BLaER1 treated with 17β-estradiol and CSF1 and Interleukin-3, amounts not matched to agents 10 nM and 100 nM (cell line): ENCODE results near the gene ADARB2.

Experiments
- H3K27ac ChIP-seq, 11 experiments: shearing (Covaris generic); formaldehyde crosslinking; 2 replicates each; pipeline ENCODE4 v1.8.1; 2022
- H3K27me3 ChIP-seq, 11 experiments: shearing (Covaris generic); formaldehyde crosslinking; 2 replicates each; pipeline ENCODE4 v1.8.1; 2022
- H3K36me3 ChIP-seq, 11 experiments: shearing (Covaris generic); formaldehyde crosslinking; 2 replicates each; pipeline ENCODE4 v1.8.1; 2022
- H3K4me1 ChIP-seq, 10 experiments: shearing (Covaris generic); formaldehyde crosslinking; 2 replicates each; pipeline ENCODE4 v1.8.1; 2022
- H3K4me2 ChIP-seq, 11 experiments: shearing (Covaris generic); formaldehyde crosslinking; 2 replicates each; pipeline ENCODE4 v1.8.1; 2022
- H3K4me3 ChIP-seq, 10 experiments: shearing (Covaris generic); formaldehyde crosslinking; 2 replicates each; pipeline ENCODE4 v1.8.1; 2022
- H3K9ac ChIP-seq, 11 experiments: shearing (Covaris generic); formaldehyde crosslinking; 2 replicates each; pipeline ENCODE4 v1.8.1; 2022
- H3K9me3 ChIP-seq, 11 experiments: shearing (Covaris generic); formaldehyde crosslinking; replicated peaks in 1 of 11; 2 replicates each; pipeline ENCODE4 v1.8.1; 2022
- H4K20me1 ChIP-seq, 11 experiments: shearing (Covaris generic); formaldehyde crosslinking; 2 replicates each; pipeline ENCODE4 v1.8.1; 2022
- Cebpa-rat ChIP-seq, 11 experiments: shearing (Covaris generic); IDR thresholded peaks; 2 replicates each; pipeline ENCODE4 v1.8.1; 2022

Gene ADARB2

DNA sequence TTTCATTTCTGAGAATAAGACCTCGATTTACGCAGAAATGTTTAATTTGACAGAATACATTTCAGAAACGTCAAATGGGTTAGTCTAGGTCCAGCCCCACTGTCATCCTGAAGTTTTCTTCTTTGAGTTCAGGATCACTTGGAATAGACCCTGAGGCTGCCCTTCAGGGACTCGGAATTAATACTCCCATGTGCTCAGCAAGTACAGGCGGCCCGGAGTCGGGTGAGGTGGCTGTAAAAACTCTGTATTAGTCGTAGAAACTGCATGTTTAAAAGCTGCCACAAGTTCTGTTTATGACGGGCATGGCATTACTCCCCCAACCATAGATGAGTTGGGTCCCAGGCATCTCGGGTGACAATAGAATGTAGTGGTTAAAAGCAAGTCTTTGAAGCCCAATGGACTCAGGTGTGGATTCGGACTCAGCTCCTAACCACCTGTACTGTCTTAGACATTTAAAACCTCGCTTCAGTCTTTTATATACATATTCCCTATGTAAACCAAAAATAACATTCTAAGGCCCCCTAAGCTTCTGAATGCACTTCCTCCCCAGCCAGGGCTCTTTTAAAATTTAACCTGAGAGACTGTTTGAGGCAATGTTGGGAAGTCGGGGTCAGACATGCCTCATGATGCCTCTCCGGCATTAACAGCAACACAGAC is 216.3 kb downstream of the ADARB2 start:
- no peak for TF ChIP-seq Cebpa-rat (IDR thresholded peaks at IDR 0.05)
- no peak overlapping the region for H3K27ac ChIP-seq

DNA sequence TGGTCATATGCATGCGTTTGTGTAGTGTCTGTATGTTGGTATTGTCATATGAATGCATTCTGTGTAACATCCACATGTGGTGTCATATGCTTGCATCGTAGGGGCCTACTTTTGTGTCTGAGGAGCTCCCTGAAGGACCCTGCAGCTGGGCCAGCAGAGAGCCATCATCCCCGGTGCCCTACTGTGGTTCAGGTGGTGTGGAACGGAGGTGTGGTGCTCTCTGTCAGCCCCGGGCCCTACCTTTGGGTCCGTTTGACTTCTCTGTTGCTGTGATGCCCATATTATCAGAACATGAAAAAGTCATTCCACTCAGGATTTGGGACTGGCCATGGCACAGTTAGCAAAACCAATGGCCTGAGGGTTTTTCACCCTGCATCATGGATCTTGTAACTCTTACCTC is 217.9 kb downstream of the ADARB2 start:
- H3K4me3 ChIP-seq: no peak overlapping the region
- H3K27me3 ChIP-seq: no peaks in the 10 kb centered on the region
- no peaks in the 10 kb centered on the region for H3K9me3 ChIP-seq
- no peak overlapping the region for H3K9ac ChIP-seq
- peaks cover 0 to 11% (median 3%) of the 10 kb centered on the region in 10 experiments; a peak in 9 of 20 replicates for H3K4me1 ChIP-seq
- H3K27ac ChIP-seq: no peak overlapping the region
- no peak overlapping the region for H3K4me2 ChIP-seq
- no peaks in the 10 kb centered on the region for H3K36me3 ChIP-seq
- no peaks in the 10 kb centered on the region for H4K20me1 ChIP-seq
- TF ChIP-seq Cebpa-rat (IDR thresholded peaks at IDR 0.05): no peak

More for the DNA sequence above, 216.3 kb downstream of the ADARB2 start:
- H3K4me2 ChIP-seq: no peak overlapping the region
- H3K9me3 ChIP-seq: no peaks in the 10 kb centered on the region
- no peaks in the 10 kb centered on the region for H3K27me3 ChIP-seq
- no peaks in the 10 kb centered on the region for H3K36me3 ChIP-seq
- H3K4me1 ChIP-seq: peaks cover 0 to 11% (median 4%) of the 10 kb centered on the region in 10 experiments; a peak in 9 of 20 replicates
- H4K20me1 ChIP-seq: no peaks in the 10 kb centered on the region
- no peak overlapping the region for H3K4me3 ChIP-seq
- no peak overlapping the region for H3K9ac ChIP-seq

DNA sequence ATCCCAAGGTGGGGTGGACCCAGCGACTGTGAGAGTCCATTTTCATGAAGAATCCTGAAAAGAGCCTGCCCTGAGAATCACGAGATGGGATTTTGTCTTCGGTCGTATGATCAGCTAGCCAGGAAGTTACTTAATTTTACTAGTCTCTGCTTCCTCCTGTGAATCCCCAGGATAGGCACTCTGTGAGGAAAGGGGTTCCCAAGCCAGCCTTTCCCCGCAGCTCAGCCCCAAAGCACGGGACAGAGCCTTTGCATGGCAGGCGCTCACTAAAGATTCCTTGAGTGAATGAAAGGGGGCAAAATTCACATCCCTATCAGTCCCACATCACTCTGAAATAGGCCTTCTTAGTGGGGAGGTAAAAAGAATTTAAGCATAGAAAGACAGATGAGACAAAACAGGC is 219.6 kb downstream of the ADARB2 start:
- Histone ChIP-seq H3K36me3 (no peaks in the 10 kb centered on the region), H3K4me3 (no peak overlapping the region), H3K9ac (no peak overlapping the region), H3K27ac (no peak overlapping the region), H3K4me2 (no peak overlapping the region), H3K27me3 (no peaks in the 10 kb centered on the region), H3K9me3 (no peaks in the 10 kb centered on the region), H3K4me1 (0 out of 20 replicates have a peak, but pooled peaks cover 0 to under 1% (median 0%) of the 10 kb centered on the region in 10 experiments), H4K20me1 (no peaks in the 10 kb centered on the region)
- no peak for TF ChIP-seq Cebpa-rat (IDR thresholded peaks at IDR 0.05)

DNA sequence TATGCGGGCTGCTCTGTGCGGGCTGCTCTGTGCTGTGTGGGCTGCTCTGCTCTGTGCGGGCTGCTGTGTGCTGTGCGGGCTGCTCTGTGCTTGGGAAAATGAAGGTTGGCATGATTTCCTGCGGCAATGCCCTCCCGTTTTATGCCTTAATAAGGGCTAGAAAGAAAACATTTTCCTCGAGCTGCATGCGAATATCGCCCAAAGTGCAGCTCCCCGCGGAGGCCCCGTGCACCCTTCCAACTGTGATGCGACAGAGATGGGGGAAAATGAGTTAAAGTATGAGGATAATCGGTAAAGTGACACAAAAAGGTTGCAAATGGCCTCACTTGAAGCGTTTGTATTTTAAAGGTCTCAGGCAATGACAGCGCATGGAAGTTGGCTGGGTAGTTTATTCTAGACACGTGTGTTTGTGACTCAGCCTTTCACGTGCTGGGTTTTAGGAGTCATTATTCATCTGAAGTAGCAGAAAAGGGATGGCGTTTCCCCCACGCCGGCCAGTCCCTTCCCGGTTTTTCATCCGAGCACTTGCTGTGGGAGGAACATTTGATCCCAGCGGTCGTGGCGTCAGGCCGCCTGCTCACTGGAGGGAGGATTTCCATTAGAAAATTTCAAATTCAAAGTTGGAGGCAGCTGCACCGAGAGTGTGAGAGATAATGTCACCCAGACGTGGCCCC is 220.7 kb downstream of the ADARB2 start:
- no peak overlapping the region for H3K9ac ChIP-seq
- H3K4me1 ChIP-seq: no peaks in the 10 kb centered on the region
- no peaks in the 10 kb centered on the region for H3K36me3 ChIP-seq
- no peak for TF ChIP-seq Cebpa-rat (IDR thresholded peaks at IDR 0.05)
- H3K9me3 ChIP-seq: peaks cover 0 to 10% (median 4%) of the 10 kb centered on the region in 11 experiments; a peak in 2 of 22 replicates
- no peaks in the 10 kb centered on the region for H4K20me1 ChIP-seq
- H3K4me3 ChIP-seq: no peak overlapping the region
- H3K27me3 ChIP-seq: no peaks in the 10 kb centered on the region
- no peak overlapping the region for H3K4me2 ChIP-seq
- H3K27ac ChIP-seq: no peak overlapping the region

DNA sequence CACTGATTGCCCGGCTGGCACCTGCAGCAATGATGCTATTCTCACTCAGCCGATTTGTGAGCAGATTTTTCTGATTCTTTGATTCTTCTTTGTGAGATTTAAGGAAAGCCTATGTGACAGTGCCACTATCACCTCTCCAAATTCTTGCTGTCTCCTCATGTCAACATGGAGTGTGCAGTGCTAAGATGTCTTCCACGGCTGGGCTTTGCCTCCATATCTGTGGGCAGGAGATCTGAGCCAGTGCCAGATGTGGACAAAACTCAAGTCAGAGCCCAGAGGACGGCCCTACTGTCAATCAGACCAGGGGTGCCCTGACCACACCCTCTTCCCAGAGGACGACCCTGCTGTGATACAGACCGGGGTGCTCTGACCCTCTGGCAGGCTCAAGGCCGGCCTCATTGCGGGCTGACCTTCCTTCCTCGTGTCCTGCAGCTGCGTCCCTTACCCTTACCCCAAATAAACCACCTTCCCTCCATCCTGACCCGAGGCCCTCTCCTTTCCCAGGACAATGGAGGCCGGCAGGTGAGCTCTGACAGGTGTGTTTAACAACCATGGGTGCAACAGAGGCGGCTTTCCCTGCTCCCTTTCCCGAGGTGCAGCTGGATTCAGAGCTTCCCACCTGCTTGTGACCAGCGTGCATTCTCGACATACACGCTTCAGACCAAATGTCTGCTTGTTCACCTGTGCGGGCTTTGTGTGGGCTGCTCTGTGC is 221.4 kb downstream of the ADARB2 start:
- H3K4me3 ChIP-seq: no peak overlapping the region
- no peak overlapping the region for H3K9ac ChIP-seq
- no peaks in the 10 kb centered on the region for H3K36me3 ChIP-seq
- no peaks in the 10 kb centered on the region for H3K27me3 ChIP-seq
- TF ChIP-seq Cebpa-rat (IDR thresholded peaks at IDR 0.05): no peak
- H3K9me3 ChIP-seq: peaks cover 0 to 12% (median 6%) of the 10 kb centered on the region in 11 experiments; a peak in 2 of 22 replicates
- no peak overlapping the region for H3K4me2 ChIP-seq
- H3K4me1 ChIP-seq: no peaks in the 10 kb centered on the region
- H4K20me1 ChIP-seq: no peaks in the 10 kb centered on the region
- H3K27ac ChIP-seq: no peak overlapping the region

DNA sequence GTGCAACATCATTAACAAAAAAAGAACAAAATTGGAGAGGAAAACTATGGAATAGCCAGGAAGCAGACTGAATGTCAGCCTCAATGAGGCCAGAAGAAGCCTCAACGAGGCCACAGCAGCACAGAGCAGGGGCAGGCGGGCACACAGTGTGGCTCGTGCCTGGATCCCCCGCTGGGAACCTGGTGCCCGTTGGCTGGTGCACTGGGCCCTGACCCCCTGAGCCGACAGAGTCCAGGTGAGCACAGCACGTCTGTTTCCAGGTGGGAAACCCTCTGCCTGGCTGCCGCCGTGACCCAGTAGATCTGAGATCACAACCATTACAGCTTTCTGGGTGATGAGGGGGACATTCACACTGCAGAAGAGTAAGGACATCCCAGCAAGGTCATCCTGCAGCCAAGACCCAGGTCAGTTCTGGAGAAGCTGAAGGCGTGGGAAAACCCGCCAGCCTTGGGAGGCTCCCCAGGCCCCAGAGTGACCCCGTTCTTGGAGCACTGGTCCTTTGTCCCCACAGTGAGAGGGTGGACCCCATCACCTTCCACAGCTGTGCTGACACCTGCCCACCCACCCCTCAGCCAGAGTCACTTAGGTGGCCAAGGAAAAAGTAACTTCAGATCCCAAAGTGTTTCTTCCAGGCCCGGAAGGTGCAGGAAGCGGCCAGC is 222.1 kb downstream of the ADARB2 start:
- Histone ChIP-seq H3K27ac (no peak overlapping the region), H3K9me3 (peaks cover 0 to 12% (median 6%) of the 10 kb centered on the region in 11 experiments; a peak in 2 of 22 replicates), H3K4me1 (no peaks in the 10 kb centered on the region), H3K4me2 (no peak overlapping the region), H3K36me3 (no peaks in the 10 kb centered on the region), H3K9ac (no peak overlapping the region), H3K4me3 (no peak overlapping the region), H4K20me1 (no peaks in the 10 kb centered on the region), H3K27me3 (no peaks in the 10 kb centered on the region)
- TF ChIP-seq Cebpa-rat (IDR thresholded peaks at IDR 0.05): no peak

DNA sequence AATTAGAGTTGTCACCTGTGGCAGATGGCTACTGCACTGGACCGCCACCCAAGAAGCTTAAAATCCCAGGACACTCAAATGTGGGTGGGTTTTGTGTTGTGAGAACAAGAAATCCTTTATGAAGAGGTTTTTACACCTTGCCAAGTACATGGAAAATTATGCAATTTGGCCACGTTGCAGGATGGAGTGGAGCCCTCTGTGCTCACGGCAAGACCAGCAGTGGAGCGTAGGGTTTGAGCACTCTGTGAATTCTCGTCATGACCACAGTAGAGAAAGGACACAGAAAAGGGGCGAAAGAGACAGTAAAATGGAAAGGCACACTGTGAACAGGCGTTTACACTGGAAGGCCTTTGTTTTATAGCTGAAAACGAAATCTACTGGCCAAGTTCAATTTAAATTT is 222.6 kb downstream of the ADARB2 start:
- Histone ChIP-seq H4K20me1 (no peaks in the 10 kb centered on the region), H3K27ac (no peak overlapping the region)

DNA sequence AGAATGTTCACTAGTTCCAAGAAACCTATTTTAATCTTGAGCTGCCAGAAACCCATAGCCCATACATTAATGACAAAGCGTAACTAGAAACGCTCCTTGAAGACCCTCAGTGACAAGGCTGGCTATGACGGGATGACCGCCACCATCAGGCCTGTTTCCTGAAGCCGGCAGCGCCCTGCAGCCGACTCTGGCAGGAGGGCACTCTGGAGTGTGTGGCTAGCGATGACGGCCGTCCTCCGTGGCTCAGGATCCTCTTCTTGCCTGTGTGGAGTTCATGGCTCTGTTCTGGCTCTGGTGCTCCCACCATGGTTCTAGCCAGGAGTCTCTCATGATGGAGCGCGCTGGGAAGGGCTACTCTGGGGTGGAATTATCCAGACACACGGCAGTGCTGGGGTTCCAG is 224.1 kb downstream of the ADARB2 start:
- peaks cover 0 to 17% (median 6%) of the 10 kb centered on the region in 11 experiments; a peak in 3 of 22 replicates for H3K9me3 ChIP-seq
- no peak overlapping the region for H3K4me2 ChIP-seq

More for the DNA sequence above, 222.6 kb downstream of the ADARB2 start:
- Histone ChIP-seq H3K9ac (no peak overlapping the region), H3K4me1 (no peaks in the 10 kb centered on the region), H3K36me3 (no peaks in the 10 kb centered on the region), H3K9me3 (peaks cover 0 to 12% (median 6%) of the 10 kb centered on the region in 11 experiments; a peak in 2 of 22 replicates), H3K4me2 (no peak overlapping the region), H3K4me3 (no peak overlapping the region), H3K27me3 (no peaks in the 10 kb centered on the region)
- TF ChIP-seq Cebpa-rat (IDR thresholded peaks at IDR 0.05): no peak

DNA sequence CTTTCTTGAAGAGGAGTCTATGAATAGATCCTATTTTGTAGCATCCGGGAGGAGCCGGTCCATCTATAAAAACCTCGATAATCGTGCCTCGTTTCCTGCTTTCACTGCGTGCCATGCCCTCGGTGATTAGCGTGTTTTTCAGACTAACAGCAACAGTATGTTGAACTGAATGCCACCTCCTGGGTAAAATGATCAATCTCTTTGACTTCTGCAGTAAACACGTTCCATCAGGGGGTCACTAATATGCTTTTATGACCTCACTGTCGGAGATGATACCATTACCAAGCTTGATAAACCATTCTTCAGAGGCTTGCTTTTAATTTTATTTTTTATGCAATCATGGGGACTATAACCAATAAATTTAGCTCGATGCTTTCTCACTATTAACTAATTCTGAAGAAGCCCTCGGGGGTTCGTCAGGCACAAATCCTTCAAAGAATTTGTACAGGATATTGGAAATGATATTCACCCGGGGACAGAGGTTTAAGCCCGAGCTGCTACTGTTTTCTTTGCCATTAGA is 228.3 kb downstream of the ADARB2 start:
- no peaks in the 10 kb centered on the region for H4K20me1 ChIP-seq
- H3K4me2 ChIP-seq: no peak overlapping the region
- peaks cover 0 to 24% (median 10%) of the 10 kb centered on the region in 11 experiments; a peak in 14 of 22 replicates for H3K9me3 ChIP-seq
- H3K27me3 ChIP-seq: no peaks in the 10 kb centered on the region
- no peak overlapping the region for H3K4me3 ChIP-seq
- no peak overlapping the region for H3K9ac ChIP-seq
- peaks cover 0 to 8% (median 0%) of the 10 kb centered on the region in 10 experiments; a peak in 3 of 20 replicates for H3K4me1 ChIP-seq
- H3K27ac ChIP-seq: no peak overlapping the region
- no peak for TF ChIP-seq Cebpa-rat (IDR thresholded peaks at IDR 0.05)
- no peaks in the 10 kb centered on the region for H3K36me3 ChIP-seq

More for the DNA sequence above, 224.1 kb downstream of the ADARB2 start:
- no peaks in the 10 kb centered on the region for H4K20me1 ChIP-seq
- no peaks in the 10 kb centered on the region for H3K27me3 ChIP-seq
- no peak for TF ChIP-seq Cebpa-rat (IDR thresholded peaks at IDR 0.05)
- no peak overlapping the region for H3K9ac ChIP-seq
- H3K4me3 ChIP-seq: no peak overlapping the region
- H3K36me3 ChIP-seq: no peaks in the 10 kb centered on the region
- H3K27ac ChIP-seq: no peak overlapping the region
- no peaks in the 10 kb centered on the region for H3K4me1 ChIP-seq
